WTC11 (cell line): Measurements from ENCODE around the gene LMAN2. TPM values are rescaled to one million over a fixed set of nuclear protein-coding genes. Genes with fewer than 3 reads are reported as not detected.
A peak's percentile ranks its signal among the peaks of the same experiment; 100 is the strongest.

Source experiments
- ARID4B ChIP-seq: sonication (generic); formaldehyde crosslinking; IDR thresholded peaks from 2 replicates; pipeline ENCODE4 v1.8.0; 2023; ENCODE audit warnings: missing genetic modification reagents, mild to moderate bottlenecking, borderline replicate concordance
- CREB1 ChIP-seq: sonication (generic); formaldehyde crosslinking; IDR thresholded peaks from 2 replicates; pipeline ENCODE4 v1.8.0; 2023; ENCODE audit warnings: mild to moderate bottlenecking, missing genetic modification reagents
- E2F4 ChIP-seq: sonication (generic); formaldehyde crosslinking; IDR thresholded peaks from 2 replicates; pipeline ENCODE4 v1.8.1; 2022; ENCODE audit warnings: low read depth, mild to moderate bottlenecking, moderate library complexity, missing genetic modification reagents, borderline replicate concordance
- ELF4 ChIP-seq: sonication (generic); formaldehyde crosslinking; IDR thresholded peaks from 2 replicates; pipeline ENCODE4 v1.8.1; 2022; ENCODE audit warnings: low read depth, mild to moderate bottlenecking, moderate library complexity, missing genetic modification reagents
- FOXJ3 ChIP-seq: sonication (generic); formaldehyde crosslinking; IDR thresholded peaks from 2 replicates; pipeline ENCODE4 v1.9.0; 2021; ENCODE audit warnings: missing genetic modification reagents, mild to moderate bottlenecking, borderline replicate concordance
- GABPB1 ChIP-seq: sonication (generic); formaldehyde crosslinking; IDR thresholded peaks from 2 replicates; pipeline ENCODE4 v1.8.1; 2023; ENCODE audit warnings: mild to moderate bottlenecking, missing genetic modification reagents
- GRHL2 ChIP-seq: fragments of 250-450 bp; sonication (Bioruptor Pico); IDR thresholded peaks from 2 replicates; pipeline ENCODE4 v1.8.0; 2022; ENCODE audit warnings: mild to moderate bottlenecking, moderate library complexity; ENCODE audit not compliant: insufficient replicate concordance, severe bottlenecking
- GTF2I ChIP-seq: fragments of 250-450 bp; sonication (Bioruptor Pico); conservative IDR thresholded peaks from 2 replicates; pipeline ENCODE4 v1.4.0; 2021; ENCODE audit warnings: mild to moderate bottlenecking
- HMGXB4 ChIP-seq: sonication (generic); formaldehyde crosslinking; IDR thresholded peaks from 2 replicates; pipeline ENCODE4 v1.8.1; 2023; ENCODE audit warnings: mild to moderate bottlenecking, moderate library complexity, missing genetic modification reagents
- IRF2 ChIP-seq: sonication (generic); formaldehyde crosslinking; IDR thresholded peaks from 2 replicates; pipeline ENCODE4 v1.8.0; 2022; ENCODE audit warnings: low read depth, missing genetic modification reagents, borderline replicate concordance
- JUN ChIP-seq: sonication (generic); formaldehyde crosslinking; IDR thresholded peaks from 2 replicates; pipeline ENCODE4 v1.8.0; 2023; ENCODE audit warnings: mild to moderate bottlenecking, missing genetic modification reagents
- MYBL2 ChIP-seq: sonication (generic); formaldehyde crosslinking; IDR thresholded peaks from 2 replicates; pipeline ENCODE4 v1.8.1; 2023; ENCODE audit warnings: mild to moderate bottlenecking, moderate library complexity, missing genetic modification reagents
- NFATC4 ChIP-seq: fragments of 250-450 bp; sonication (Bioruptor Pico); IDR thresholded peaks from 2 replicates; pipeline ENCODE4 v1.9.0; 2021; ENCODE audit warnings: mild to moderate bottlenecking
- NR1H2 ChIP-seq: sonication (generic); formaldehyde crosslinking; IDR thresholded peaks from 2 replicates; pipeline ENCODE4 v1.9.0; 2021; ENCODE audit warnings: mild to moderate bottlenecking, moderate library complexity, missing genetic modification reagents
- OVOL2 ChIP-seq: fragments of 250-450 bp; sonication (Bioruptor Pico); IDR thresholded peaks from 2 replicates; pipeline ENCODE4 v1.9.0; 2021; ENCODE audit warnings: mild to moderate bottlenecking, borderline replicate concordance
- RELA ChIP-seq: sonication (generic); formaldehyde crosslinking; IDR thresholded peaks from 2 replicates; pipeline ENCODE4 v1.8.1; 2022; ENCODE audit warnings: missing genetic modification reagents, mild to moderate bottlenecking, borderline replicate concordance
- SP1 ChIP-seq: sonication (generic); formaldehyde crosslinking; conservative IDR thresholded peaks from 2 replicates; pipeline ENCODE4 v1.8.1; 2022; ENCODE audit warnings: missing genetic modification reagents
- USF2 ChIP-seq: sonication (generic); formaldehyde crosslinking; IDR thresholded peaks from 2 replicates; pipeline ENCODE4 v1.8.1; 2023; ENCODE audit warnings: mild to moderate bottlenecking, missing genetic modification reagents, moderate library complexity
- ZBTB21 ChIP-seq: sonication (generic); formaldehyde crosslinking; IDR thresholded peaks from 2 replicates; pipeline ENCODE4 v1.8.1; 2023; ENCODE audit warnings: mild to moderate bottlenecking, missing genetic modification reagents, borderline replicate concordance
- ZNF121 ChIP-seq: sonication (generic); formaldehyde crosslinking; IDR thresholded peaks from 2 replicates; pipeline ENCODE4 v1.8.0; 2023; ENCODE audit warnings: missing genetic modification reagents
- ZNF232 ChIP-seq: sonication (generic); formaldehyde crosslinking; IDR thresholded peaks from 2 replicates; pipeline ENCODE4 v1.8.0; 2022; ENCODE audit warnings: mild to moderate bottlenecking, missing genetic modification reagents
- ZNF396 ChIP-seq: fragments of 250-450 bp; sonication (Bioruptor Pico); IDR thresholded peaks from 2 replicates; pipeline ENCODE4 v1.8.0; 2021; ENCODE audit warnings: mild to moderate bottlenecking, moderate library complexity, borderline replicate concordance
- ZNF416 ChIP-seq: fragments of 250-450 bp; sonication (Bioruptor Pico); IDR thresholded peaks from 2 replicates; pipeline ENCODE4 v1.9.0; 2021; ENCODE audit warnings: mild to moderate bottlenecking, inconsistent platforms
- total RNA-seq: library from RNA; stranded (reverse); gene quantifications from 3 replicates; pipeline ENCODE4 v1.2.3, GENCODE V29; 2021
- TF ChIP-seq, protein P1 (sequence below): fragments of 250-450 bp; sonication (Bioruptor Pico); IDR thresholded peaks from 2 replicates; pipeline ENCODE4 v2.1.2; 2022; ENCODE audit warnings: mild to moderate bottlenecking, moderate library complexity
- TF ChIP-seq, protein P2 (sequence below): sonication (generic); formaldehyde crosslinking; IDR thresholded peaks from 2 replicates; pipeline ENCODE4 v1.8.1; 2023; ENCODE audit warnings: mild to moderate bottlenecking, missing genetic modification reagents
- TF ChIP-seq, protein P3 (sequence below): sonication (generic); formaldehyde crosslinking; IDR thresholded peaks from 2 replicates; pipeline ENCODE4 v1.8.1; 2022; ENCODE audit warnings: mild to moderate bottlenecking, missing genetic modification reagents, moderate library complexity, borderline replicate concordance

LMAN2 gene
- total RNA-seq, 1 experiment from 2014 or later: 162 TPM

DNA sequence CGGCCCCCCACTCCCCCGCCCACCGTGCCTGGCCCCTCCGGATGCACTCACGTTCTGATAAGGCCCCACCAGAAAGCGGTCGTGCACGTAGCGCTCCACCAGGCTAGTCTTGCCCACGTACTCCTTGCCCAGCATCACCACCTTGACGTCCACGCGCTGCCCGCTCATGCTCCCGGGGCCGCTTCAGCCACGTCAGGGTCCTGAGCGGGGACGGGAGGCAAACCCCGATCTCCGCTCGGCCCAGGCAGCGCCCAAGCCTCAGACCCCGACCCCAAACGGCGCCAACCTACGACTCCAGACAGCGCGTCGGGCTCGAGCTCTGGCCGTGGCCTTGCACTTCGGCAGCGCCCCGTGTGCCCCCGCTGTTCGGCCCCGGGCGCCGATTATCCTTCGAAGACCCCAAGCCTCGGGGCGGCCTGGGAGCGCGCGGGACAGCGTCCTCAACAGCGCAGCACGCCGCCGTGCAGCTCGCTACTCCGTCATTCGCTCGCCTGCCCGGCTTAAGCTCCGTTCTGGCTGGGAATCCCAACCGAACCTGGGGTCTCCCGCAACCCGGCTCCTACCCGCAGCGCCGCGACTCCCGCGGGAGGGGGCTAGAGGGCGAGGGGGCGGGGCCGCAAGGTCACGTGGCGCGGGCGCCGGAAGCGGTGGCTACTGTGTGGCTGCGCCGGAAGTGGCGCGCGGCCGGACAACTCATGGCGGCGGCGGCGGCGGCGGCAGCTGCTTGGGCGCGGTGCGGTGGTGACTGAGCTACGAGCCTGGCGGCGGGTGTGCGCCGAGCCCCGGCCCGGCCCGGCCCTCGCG lies 48.1 kb downstream of the LMAN2 start, which contains the start of the genes PRELID1 and RAB24 (continued):
- TF ChIP-seq MYBL2 (CRISPR knock-in tag): peak; percentile 61; the same call in 1 of the 2 replicates
- peak; percentile 2; the same call in 1 of the 2 replicates for TF ChIP-seq NFATC4 (CRISPR knock-in tag)
- TF ChIP-seq ELF4 (CRISPR knock-in tag): 0 out of 2 replicates have a peak, but pooled peaks have one; percentile 20
- no peak for TF ChIP-seq ZNF121 (CRISPR knock-in tag)
- TF ChIP-seq, protein P1, sequence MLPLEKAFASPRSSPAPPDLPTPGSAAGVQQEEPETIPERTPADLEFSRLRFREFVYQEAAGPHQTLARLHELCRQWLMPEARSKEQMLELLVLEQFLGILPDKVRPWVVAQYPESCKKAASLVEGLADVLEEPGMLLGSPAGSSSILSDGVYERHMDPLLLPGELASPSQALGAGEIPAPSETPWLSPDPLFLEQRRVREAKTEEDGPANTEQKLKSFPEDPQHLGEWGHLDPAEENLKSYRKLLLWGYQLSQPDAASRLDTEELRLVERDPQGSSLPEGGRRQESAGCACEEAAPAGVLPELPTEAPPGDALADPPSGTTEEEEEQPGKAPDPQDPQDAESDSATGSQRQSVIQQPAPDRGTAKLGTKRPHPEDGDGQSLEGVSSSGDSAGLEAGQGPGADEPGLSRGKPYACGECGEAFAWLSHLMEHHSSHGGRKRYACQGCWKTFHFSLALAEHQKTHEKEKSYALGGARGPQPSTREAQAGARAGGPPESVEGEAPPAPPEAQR: no peak
- TF ChIP-seq GRHL2 (CRISPR knock-in tag): no peak
- TF ChIP-seq ZBTB21 (CRISPR knock-in tag): no peak
- TF ChIP-seq ARID4B (CRISPR knock-in tag): peak; percentile 66
- no peak for TF ChIP-seq CREB1 (CRISPR knock-in tag)
- peak; percentile 100 for TF ChIP-seq USF2
- TF ChIP-seq ZNF396 (CRISPR knock-in tag): no peak
- TF ChIP-seq SP1 (CRISPR knock-in tag): peak; percentile 95
- TF ChIP-seq ZNF232 (CRISPR knock-in tag): no peak
- no peak for TF ChIP-seq GTF2I (CRISPR knock-in tag)
- TF ChIP-seq, protein P2, sequence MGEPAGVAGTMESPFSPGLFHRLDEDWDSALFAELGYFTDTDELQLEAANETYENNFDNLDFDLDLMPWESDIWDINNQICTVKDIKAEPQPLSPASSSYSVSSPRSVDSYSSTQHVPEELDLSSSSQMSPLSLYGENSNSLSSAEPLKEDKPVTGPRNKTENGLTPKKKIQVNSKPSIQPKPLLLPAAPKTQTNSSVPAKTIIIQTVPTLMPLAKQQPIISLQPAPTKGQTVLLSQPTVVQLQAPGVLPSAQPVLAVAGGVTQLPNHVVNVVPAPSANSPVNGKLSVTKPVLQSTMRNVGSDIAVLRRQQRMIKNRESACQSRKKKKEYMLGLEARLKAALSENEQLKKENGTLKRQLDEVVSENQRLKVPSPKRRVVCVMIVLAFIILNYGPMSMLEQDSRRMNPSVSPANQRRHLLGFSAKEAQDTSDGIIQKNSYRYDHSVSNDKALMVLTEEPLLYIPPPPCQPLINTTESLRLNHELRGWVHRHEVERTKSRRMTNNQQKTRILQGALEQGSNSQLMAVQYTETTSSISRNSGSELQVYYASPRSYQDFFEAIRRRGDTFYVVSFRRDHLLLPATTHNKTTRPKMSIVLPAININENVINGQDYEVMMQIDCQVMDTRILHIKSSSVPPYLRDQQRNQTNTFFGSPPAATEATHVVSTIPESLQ: no peak
- TF ChIP-seq, protein P3, sequence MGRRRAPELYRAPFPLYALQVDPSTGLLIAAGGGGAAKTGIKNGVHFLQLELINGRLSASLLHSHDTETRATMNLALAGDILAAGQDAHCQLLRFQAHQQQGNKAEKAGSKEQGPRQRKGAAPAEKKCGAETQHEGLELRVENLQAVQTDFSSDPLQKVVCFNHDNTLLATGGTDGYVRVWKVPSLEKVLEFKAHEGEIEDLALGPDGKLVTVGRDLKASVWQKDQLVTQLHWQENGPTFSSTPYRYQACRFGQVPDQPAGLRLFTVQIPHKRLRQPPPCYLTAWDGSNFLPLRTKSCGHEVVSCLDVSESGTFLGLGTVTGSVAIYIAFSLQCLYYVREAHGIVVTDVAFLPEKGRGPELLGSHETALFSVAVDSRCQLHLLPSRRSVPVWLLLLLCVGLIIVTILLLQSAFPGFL: no peak
- peak; percentile 46; the same call in 1 of the 2 replicates for TF ChIP-seq ZNF416 (CRISPR knock-in tag)
- no peak for TF ChIP-seq IRF2 (CRISPR knock-in tag)
- TF ChIP-seq HMGXB4 (CRISPR knock-in tag): peak; percentile 94
- TF ChIP-seq JUN: no peak; the same call in 1 of the 2 replicates
- TF ChIP-seq OVOL2 (CRISPR knock-in tag): no peak
- no peak; the same call in 1 of the 2 replicates for TF ChIP-seq RELA (CRISPR knock-in tag)
- TF ChIP-seq FOXJ3: no peak
- TF ChIP-seq GABPB1: peak; percentile 73
- no peak for TF ChIP-seq E2F4
- no peak for TF ChIP-seq NR1H2 (CRISPR knock-in tag)
